PC-3 (cell line): ENCODE data around the gene SLAMF6.

Experiments used
- CTCF ChIP-seq: fragments of 300-600 bp; sonication (generic); conservative IDR thresholded peaks from 2 replicates; pipeline ENCODE4 v1.5.1; 2017; ENCODE audit warnings: antibody characterized with exemption, low read depth, mild to moderate bottlenecking, low read length
- EZH2 ChIP-seq: fragments of 300-600 bp; sonication (generic); IDR thresholded peaks from one replicate; pipeline ENCODE4 v1.6.1; 2017; ENCODE audit warnings: antibody characterized with exemption, mild to moderate bottlenecking, low read length; ENCODE audit not compliant: unreplicated experiment
- EZH2phosphoT487 ChIP-seq: fragments of 300-600 bp; sonication (generic); IDR thresholded peaks from 2 replicates; pipeline ENCODE4 v1.6.1; 2018; ENCODE audit warnings: mild to moderate bottlenecking, antibody characterized with exemption, low read length, borderline replicate concordance

GRCh38 chr1:160454371-160455152 lies 68.5 kb downstream of the SLAMF6 start:
- TF ChIP-seq CTCF (no peak), EZH2phosphoT487 (no peak), EZH2 (no peak)
